HG03045 (cell line): Measurements from ENCODE around the gene THAP2.
"Not testable (repeated sequence)": the region's sequence is repeated elsewhere in the genome, so short reads cannot be mapped to it uniquely, and the experiment has no call there.

ENCODE experiments used
- ATAC-seq: cut with Tn5 transposase; IDR thresholded peaks from one replicate; pipeline ENCODE4 v1.9.1; 2021; ENCODE audit warnings: mild to moderate bottlenecking, moderate library complexity; ENCODE audit not compliant: unreplicated experiment

THAP2 gene

GRCh38 chr12:71702181-71702580 lies 38.1 kb downstream of the THAP2 start:
- not testable (repeated sequence) for ATAC-seq

GRCh38 chr12:71702590-71702989 lies 38.5 kb downstream of the THAP2 start:
- ATAC-seq = no peak

DNA sequence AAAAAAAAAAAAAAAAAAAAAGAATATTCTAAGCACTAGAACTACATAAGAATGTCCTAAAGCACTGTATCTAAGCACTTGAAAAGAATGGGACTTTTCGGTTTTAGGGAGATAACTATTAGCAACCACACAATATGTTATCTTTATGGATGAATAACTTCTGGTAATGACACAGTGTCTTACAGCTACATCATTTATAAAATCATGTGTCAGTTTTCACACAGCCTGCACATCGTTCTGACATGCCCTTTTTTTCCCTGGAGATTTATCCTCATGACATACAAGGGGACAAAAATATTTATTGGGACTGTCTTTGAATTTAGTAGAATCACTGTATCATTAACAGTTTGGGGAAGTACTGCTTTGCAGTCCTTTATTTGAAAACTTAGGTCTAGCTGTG lies 39.1 kb downstream of the THAP2 start:
- no peak for ATAC-seq

DNA sequence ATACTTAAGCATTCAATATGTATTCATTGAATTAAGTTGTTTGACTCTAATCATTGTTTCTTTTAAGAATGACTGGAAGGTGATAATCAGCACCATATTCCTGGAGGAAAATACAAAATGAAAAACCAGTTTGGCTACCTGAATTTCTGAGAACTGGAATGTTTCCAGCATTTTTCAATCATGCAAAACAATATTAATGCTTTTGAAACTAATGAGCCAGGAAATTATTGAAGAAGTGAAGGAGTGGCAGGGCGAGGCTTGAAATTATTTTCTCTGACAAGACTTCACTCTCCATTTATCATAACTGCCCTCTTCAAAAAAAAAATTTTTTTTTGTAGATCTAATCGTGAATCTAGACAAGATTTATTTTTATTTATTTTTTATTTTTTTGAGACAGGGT lies 40.8 kb downstream of the THAP2 start:
- no peak for ATAC-seq

- ATAC-seq = no peak
Observed at GRCh38 chr12:71708658-71709057, 44.6 kb downstream of the THAP2 start.

DNA sequence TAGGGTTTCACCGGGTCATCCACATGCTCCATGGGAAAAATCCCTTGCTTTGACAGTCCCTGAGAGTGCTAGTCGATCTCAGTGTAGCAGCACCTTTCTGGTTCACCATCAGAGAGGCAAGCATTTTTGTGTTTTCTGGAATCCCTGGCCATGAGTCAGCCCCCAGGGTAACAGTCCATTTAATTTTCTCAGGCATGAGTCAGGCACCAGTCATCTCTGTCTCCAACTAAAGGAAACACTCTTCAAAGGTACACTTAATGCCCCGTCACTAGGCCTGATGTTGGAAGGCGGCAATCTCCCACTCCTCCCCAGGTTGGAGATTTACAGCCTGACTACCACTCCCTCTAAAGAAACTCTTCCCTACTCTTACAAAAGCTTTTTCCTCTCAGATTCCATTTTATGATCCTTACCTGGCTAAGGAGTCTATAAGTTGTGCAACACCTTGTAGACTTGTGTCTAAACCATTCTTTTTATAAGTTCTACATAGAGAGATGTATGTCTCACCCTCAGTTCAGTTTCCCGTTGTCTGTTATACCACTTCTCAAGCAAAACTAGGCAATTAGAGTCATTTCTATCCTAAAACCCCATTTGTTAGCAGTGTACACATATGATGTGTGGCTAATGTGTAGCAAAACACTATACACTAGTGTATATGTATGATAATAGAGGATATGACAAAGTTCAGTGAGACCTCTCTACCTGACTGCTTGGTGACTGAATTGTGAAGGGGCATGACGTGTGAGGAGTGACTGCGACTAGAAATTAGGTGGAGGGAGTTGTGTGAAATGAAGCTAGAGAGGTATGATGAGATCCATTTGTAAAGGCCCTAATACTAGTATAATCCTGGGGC lies 46.4 kb downstream of the THAP2 start:
- no peak for ATAC-seq

- ATAC-seq = no peak
Observed at GRCh38 chr12:71718611-71719010, 54.5 kb downstream of the THAP2 start.

DNA sequence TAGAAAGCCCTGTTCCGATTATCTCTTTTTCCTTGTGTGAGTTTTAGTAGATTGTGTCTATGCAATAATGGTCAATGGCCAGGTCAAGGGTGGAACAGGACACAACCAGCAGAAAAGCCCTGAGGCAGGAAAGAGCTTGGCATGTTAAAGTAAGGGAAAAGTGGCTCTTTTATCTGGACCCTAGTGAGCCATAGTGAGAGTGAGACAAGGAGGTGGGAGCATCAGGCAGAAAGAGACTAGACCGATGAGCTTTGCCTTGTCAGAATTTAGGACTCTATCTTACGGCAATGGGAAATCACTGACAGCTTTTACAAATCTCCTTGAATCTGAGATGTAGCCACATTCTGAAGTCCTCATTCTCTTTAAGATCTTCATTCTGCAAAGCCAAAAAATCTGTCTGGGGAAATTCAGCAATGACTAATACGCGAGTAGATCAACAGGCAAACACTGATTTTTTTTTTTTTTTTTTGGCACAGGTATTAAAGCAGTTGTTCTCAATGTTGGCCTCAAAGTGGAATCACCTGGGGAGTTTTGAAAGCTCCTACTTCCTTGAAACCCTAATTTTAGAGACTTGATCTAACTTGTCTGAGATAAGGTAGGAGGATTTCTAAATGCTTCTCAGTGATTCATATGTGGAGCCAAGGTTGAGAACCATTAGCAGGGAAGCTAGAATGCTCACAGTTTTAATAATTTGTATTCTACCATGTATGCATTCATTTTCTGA lies 55.7 kb downstream of the THAP2 start:
- no peak for ATAC-seq

- ATAC-seq = no peak
Observed at GRCh38 chr12:71721783-71722505, 57.8 kb downstream of the THAP2 start.

DNA sequence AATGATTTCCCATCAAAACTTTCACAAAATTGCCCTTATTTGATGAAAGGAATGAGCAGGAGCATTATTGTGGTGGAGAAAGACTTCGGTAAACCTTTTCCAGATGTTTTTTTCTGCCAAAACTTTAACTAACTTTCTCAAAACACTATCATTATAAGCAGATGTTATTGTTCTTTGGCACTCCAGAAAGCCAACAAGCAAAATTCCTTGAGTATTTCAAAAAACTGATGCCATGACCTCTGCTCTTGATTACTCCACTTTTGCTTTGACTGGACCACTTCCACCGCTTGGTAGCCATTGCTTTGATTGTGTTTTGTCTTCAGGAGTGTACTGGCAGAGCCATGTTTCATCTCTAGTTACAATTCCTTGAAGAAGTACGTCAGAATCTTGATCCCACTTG lies 60.9 kb downstream of the THAP2 start:
- no peak for ATAC-seq

DNA sequence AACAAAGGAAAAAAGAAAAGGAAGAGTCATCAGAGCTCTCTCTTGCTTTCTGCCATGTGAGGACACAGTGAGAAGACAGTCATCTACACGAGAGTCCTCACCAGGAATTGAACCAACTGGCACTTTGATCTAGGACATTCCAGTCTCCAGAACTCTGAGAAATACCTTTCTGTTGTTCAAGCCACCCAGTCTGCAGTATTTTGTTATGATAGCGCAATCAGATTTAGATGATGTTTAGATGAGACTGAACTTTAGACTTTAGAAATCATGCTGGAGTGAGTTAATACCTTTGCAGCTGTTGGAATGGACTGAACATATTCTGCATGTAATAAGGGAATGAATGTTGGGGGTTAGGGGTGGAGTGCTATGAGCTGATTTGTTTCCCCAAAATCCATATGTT lies 62.4 kb downstream of the THAP2 start:
- no peak for ATAC-seq

DNA sequence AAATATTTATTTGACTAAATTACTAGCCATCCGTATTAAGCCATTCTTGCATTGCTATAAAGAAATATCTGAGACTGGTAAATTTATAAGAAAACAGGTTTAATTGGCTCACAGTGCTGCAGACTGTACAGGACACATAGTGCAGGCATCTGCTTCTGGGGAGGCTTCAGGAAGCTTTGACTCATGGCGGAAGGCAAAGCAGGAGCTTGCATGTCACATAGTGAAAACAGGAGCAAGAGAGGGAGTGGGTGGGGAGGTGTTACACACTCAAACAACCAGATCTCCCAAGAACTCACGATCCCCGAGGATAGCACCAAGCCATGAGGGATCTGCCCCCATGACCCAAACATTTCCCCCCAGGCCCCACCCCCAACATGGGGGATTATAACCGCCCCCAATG lies 63.9 kb downstream of the THAP2 start:
- ATAC-seq = no peak
